NT2/D1 (cell line): Measurements from ENCODE around the gene ATPAF2.

Source experiments
- DNase-seq: peaks from one replicate; pipeline ENCODE4 v3.0.0-alpha.2; 2011; ENCODE audit warnings: low read depth, low spot score
- H3K27me3 ChIP-seq: 2 replicates; pipeline ENCODE4 v1.6.0; 2011; ENCODE audit warnings: mild to moderate bottlenecking; ENCODE audit not compliant: insufficient read length, insufficient read depth
- H3K36me3 ChIP-seq: 2 replicates; pipeline ENCODE4 v1.6.1; 2011; ENCODE audit warnings: mild to moderate bottlenecking, low read length, mixed read lengths; ENCODE audit not compliant: insufficient read depth, insufficient read length
- H3K4me1 ChIP-seq: 2 replicates; pipeline ENCODE4 v1.5.1; 2011; ENCODE audit not compliant: insufficient read depth, insufficient read length
- H3K4me3 ChIP-seq: 2 replicates; pipeline ENCODE4 v1.5.1; 2011; ENCODE audit warnings: low read depth; ENCODE audit not compliant: insufficient read length
- H3K9ac ChIP-seq: 2 replicates; pipeline ENCODE4 v1.6.0; 2011; ENCODE audit warnings: low read depth; ENCODE audit not compliant: insufficient read length
- H3K9me3 ChIP-seq: 2 replicates; pipeline ENCODE4 v1.5.1; 2011; ENCODE audit warnings: mild to moderate bottlenecking, low read length; ENCODE audit not compliant: insufficient read depth
- SUZ12 ChIP-seq: IDR thresholded peaks from 2 replicates; pipeline ENCODE4 v1.6.1; 2011; ENCODE audit not compliant: insufficient read length, insufficient read depth; ENCODE audit errors: extremely low read depth
- YY1 ChIP-seq: IDR thresholded peaks from 2 replicates; pipeline ENCODE4 v1.6.1; 2011; ENCODE audit not compliant: insufficient read length, insufficient read depth
- ZNF274 ChIP-seq: IDR thresholded peaks from 2 replicates; pipeline ENCODE4 v1.6.1; 2011; ENCODE audit warnings: mild to moderate bottlenecking, low read depth, low read length

ATPAF2 gene

GRCh38 chr17:18009609-18010420 lies 29.2 kb downstream of the ATPAF2 start:
- no peaks in the 10 kb centered on the region for H3K27me3 ChIP-seq
- H3K9me3 ChIP-seq: no peaks in the 10 kb centered on the region
- TF ChIP-seq ZNF274 (no peak), YY1 (no peak), SUZ12 (no peak)
- H3K4me3 ChIP-seq: no peak overlapping the region
- peaks cover 4% of the 10 kb centered on the region for H3K4me1 ChIP-seq
- H3K9ac ChIP-seq: no peak overlapping the region
- H3K36me3 ChIP-seq: peaks cover 26% of the 10 kb centered on the region
- DNase-seq: no peak

- Histone ChIP-seq H3K9ac (no peak overlapping the region), H3K27me3 (no peaks in the 10 kb centered on the region), H3K4me3 (no peak overlapping the region), H3K4me1 (peaks cover 4% of the 10 kb centered on the region), H3K9me3 (no peaks in the 10 kb centered on the region), H3K36me3 (peaks cover 25% of the 10 kb centered on the region)
- TF ChIP-seq YY1 (no peak), ZNF274 (no peak), SUZ12 (no peak)
- DNase-seq: no peak
Observed at GRCh38 chr17:18008496-18009268, 30.3 kb downstream of the ATPAF2 start.

GRCh38 chr17:18006495-18007239 lies 32.3 kb downstream of the ATPAF2 start:
- no peaks in the 10 kb centered on the region for H3K27me3 ChIP-seq
- no peaks in the 10 kb centered on the region for H3K9me3 ChIP-seq
- no peak overlapping the region for H3K4me3 ChIP-seq
- TF ChIP-seq ZNF274 (no peak), SUZ12 (no peak), YY1 (no peak)
- no peak overlapping the region for H3K9ac ChIP-seq
- peaks cover 4% of the 10 kb centered on the region for H3K4me1 ChIP-seq
- H3K36me3 ChIP-seq: peaks cover 24% of the 10 kb centered on the region
- no peak for DNase-seq

GRCh38 chr17:18005496-18005895 lies 33.5 kb downstream of the ATPAF2 start:
- Histone ChIP-seq H3K36me3 (peaks cover 18% of the 10 kb centered on the region), H3K27me3 (no peaks in the 10 kb centered on the region), H3K9me3 (no peaks in the 10 kb centered on the region), H3K4me3 (no peak overlapping the region), H3K4me1 (peaks cover 4% of the 10 kb centered on the region), H3K9ac (no peak overlapping the region)
- DNase-seq: no peak
- TF ChIP-seq YY1: no peak

GRCh38 chr17:18004884-18005305 lies 34.1 kb downstream of the ATPAF2 start:
- Histone ChIP-seq H3K4me1 (peaks cover 4% of the 10 kb centered on the region), H3K4me3 (no peak overlapping the region)

GRCh38 chr17:18004345-18004744 lies 34.6 kb downstream of the ATPAF2 start:
- no peaks in the 10 kb centered on the region for H3K9me3 ChIP-seq
- TF ChIP-seq YY1 (no peak), ZNF274 (no peak), SUZ12 (no peak)
- no peak for DNase-seq
- peaks cover 4% of the 10 kb centered on the region for H3K4me1 ChIP-seq
- no peaks in the 10 kb centered on the region for H3K27me3 ChIP-seq
- H3K4me3 ChIP-seq: no peak overlapping the region
- H3K9ac ChIP-seq: no peak overlapping the region
- peaks cover 15% of the 10 kb centered on the region for H3K36me3 ChIP-seq

More at GRCh38 chr17:18004884-18005305, 34.1 kb downstream of the ATPAF2 start:
- no peak for DNase-seq
- Histone ChIP-seq H3K9ac (no peak overlapping the region), H3K36me3 (peaks cover 18% of the 10 kb centered on the region), H3K27me3 (no peaks in the 10 kb centered on the region), H3K9me3 (no peaks in the 10 kb centered on the region)
- TF ChIP-seq SUZ12 (no peak), ZNF274 (no peak), YY1 (no peak)

- no peak for DNase-seq
- TF ChIP-seq ZNF274: no peak
- H3K4me3 ChIP-seq: no peak overlapping the region
- no peaks in the 10 kb centered on the region for H3K27me3 ChIP-seq
- no peaks in the 10 kb centered on the region for H3K9me3 ChIP-seq
- peaks cover 7% of the 10 kb centered on the region for H3K36me3 ChIP-seq
- H3K4me1 ChIP-seq: peaks cover 4% of the 10 kb centered on the region
- H3K9ac ChIP-seq: no peak overlapping the region
Observed at GRCh38 chr17:18002171-18002570, 36.8 kb downstream of the ATPAF2 start.
